Heart right ventricle (tissue), 16 donors: ENCODE measurements around the gene TBCB. TPM values are rescaled to one million over a fixed set of nuclear protein-coding genes. Genes with fewer than 3 reads are reported as not detected.

Source experiments
- ATAC-seq, 8 donors: fragments of 200-7000 bp; cut with Tn5 transposase; one replicate each; pipeline ENCODE4 v1.9.1; 2020; ENCODE audit warnings: mild to moderate bottlenecking in 8 of 8, moderate library complexity in 8 of 8, moderate number of reproducible peaks in 1 of 8
- DNase-seq, 2 donors: peaks; one replicate each; pipeline ENCODE4 v3.0.0-alpha.2; 2020
- H3K27ac ChIP-seq, 10 donors: fragments of 200-600 bp; sonication (generic) in 2 of 10; one replicate each; pipeline versions ENCODE4 v1.5.0 to v1.8.0; 2020 to 2022; ENCODE audit warnings: mild to moderate bottlenecking in 3 of 10
- H3K27me3 ChIP-seq, 7 donors: fragments of 200-600 bp; one replicate each; pipeline ENCODE4 v1.8.0; 2021 to 2022; ENCODE audit warnings: mild to moderate bottlenecking in 2 of 7
- H3K36me3 ChIP-seq, 9 donors: fragments of 200-600 bp; sonication (generic) in 1 of 9; one replicate each; pipeline versions ENCODE4 v1.5.0 to v1.8.0; 2020 to 2022; ENCODE audit warnings: mild to moderate bottlenecking in 2 of 9
- H3K4me1 ChIP-seq, 9 donors: fragments of 200-600 bp; sonication (generic) in 1 of 9; one replicate each; pipeline versions ENCODE4 v1.5.0 to v1.8.0; 2020 to 2022; ENCODE audit warnings: mild to moderate bottlenecking in 4 of 9
- H3K4me3 ChIP-seq, 10 donors: fragments of 200-600 bp; sonication (generic) in 2 of 10; one replicate each; pipeline versions ENCODE4 v1.5.0 to v1.8.0; 2020 to 2022; ENCODE audit warnings: mild to moderate bottlenecking in 7 of 10, moderate library complexity in 2 of 10
- H3K9me3 ChIP-seq, 11 donors: fragments of 200-600 bp in 10 of 11; sonication (generic) in 2 of 11; one replicate each; pipeline versions ENCODE4 v1.5.0 to v1.8.0; 2013 to 2022; ENCODE audit warnings: mild to moderate bottlenecking in 2 of 11, control low read depth in 1 of 11, moderate library complexity in 1 of 11
- WGBS, 2 donors: extraction: QIAGEN DNeasy Blood & Tissue Kit; methylation state at CpG; one replicate each; pipeline ENCODE4 v1.1.7; 2013; ENCODE audit warnings: inconsistent platforms in 1 of 2; 5-methylcytosine and 5-hydroxymethylcytosine counted together
- intact Hi-C, 10 donors: fragments of 100-400 bp; cut with DNase I; formaldehyde crosslinking; loops; one replicate each; pipeline versions ENCODE4 v1.11.1 to v1.14.2; 2022
- polyA plus RNA-seq, 2 donors: library from polyadenylated mRNA; stranded (reverse); fragments of 200-250 nt; gene quantifications; one replicate each; pipeline ENCODE4 v1.2.3, GENCODE V29; 2013
- total RNA-seq, 10 donors: library from RNA; stranded (reverse); fragmentation: NEBNext Ultra II Directional in 3 of 10; extraction: Animal tissue kit (Norgen Biotek cat#: 25700) in 3 of 10; gene quantifications; one replicate each; pipeline versions ENCODE4 v1.2.1 to v1.2.4, GENCODE V29; 2021 to 2023
- TF ChIP-seq, protein P1 (sequence below), 9 donors: fragments of 200-600 bp; sonication (generic) in 2 of 9; IDR thresholded peaks; one replicate each; pipeline versions ENCODE4 v1.5.0 to v1.8.0; 2021 to 2022; ENCODE audit warnings: antibody characterized with exemption in 9 of 9, mild to moderate bottlenecking in 5 of 9, moderate library complexity in 1 of 9
- donor health status: Arrhythmogenic right ventricular cardiomyopathy.
- donor health status: ischemic (EF 13 %, LVEDD 7.1; RV severe dilation, severe dysfunction).
- donor health status: healthy with polysubstance abuse.
- donor health status: DM: no; HTN: yes; CAD: no.
- donor health status: DM: no; HTN: no; CAD: no.
- donor health status: ischemic (EF 25% LVEDD 6.9; RV normal size, moderate dysfunction).
- donor health status: ischemic (EF 25% LVEDD 5.7; RV mildly dilated, moderate dysfunction).
- donor health status: healthy.
- donor health status: DM: yes; HTN: yes; CAD: no.
- donor health status: Ischemic cardiomyopathy.
- donor health status: ischemic (EF 35%, LVEDD 5.7; RV mildly dilated, moderate dysfunction).
- donor health status: nonischemic (EF 11% LVEDD 7.7; RV severe dilation, severe dysfunction).
- donor health status: DM: yes; HTN: yes; CAD: no.
- donor health status: PGD.
- donor health status: ischemic (EF 29% LVEDD 5.4; RV normal size, mild dysfunction).
- donor health status: nonischemic (EF 23%, LVEDD 6.1; RV moderate dilation, normal function).

TBCB gene
- total and polyA plus RNA-seq, 12 donors: 73.0 to 193 (median 99.2) TPM

DNA sequence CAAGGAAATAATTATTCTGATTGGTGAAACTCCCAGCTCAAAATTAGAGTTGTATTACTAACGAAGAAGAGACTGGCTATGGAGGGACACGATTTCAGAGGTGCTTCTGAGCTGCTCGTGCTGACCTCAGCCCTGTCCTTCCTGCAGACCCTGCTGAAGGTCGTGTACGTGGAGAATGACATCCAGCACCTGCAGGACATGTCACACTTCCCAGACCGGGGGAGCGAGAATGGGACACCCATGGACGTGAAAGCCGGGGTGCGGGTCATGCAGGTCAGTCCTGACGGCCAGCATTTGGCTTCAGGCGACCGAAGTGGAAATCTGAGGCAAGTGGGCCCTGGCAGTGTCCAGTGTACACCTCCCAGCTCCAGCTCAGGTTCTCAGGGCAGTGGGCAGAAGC lies 32.4 kb upstream of the TBCB start:
- Histone ChIP-seq H3K4me3 (no peak overlapping the region), H3K4me1 (no peaks in the 10 kb centered on the region), H3K36me3 (peaks cover 0 to 59% (median 0%) of the 10 kb centered on the region in 9 donors), H3K9me3 (no peaks in the 10 kb centered on the region), H3K27ac (no peak overlapping the region), H3K27me3 (no peaks in the 10 kb centered on the region)
- no peak for DNase-seq
- WGBS, 2 donors: 92 to 94% methylated on average over 13 of the region's 13 CpGs
- TF ChIP-seq, protein P1, sequence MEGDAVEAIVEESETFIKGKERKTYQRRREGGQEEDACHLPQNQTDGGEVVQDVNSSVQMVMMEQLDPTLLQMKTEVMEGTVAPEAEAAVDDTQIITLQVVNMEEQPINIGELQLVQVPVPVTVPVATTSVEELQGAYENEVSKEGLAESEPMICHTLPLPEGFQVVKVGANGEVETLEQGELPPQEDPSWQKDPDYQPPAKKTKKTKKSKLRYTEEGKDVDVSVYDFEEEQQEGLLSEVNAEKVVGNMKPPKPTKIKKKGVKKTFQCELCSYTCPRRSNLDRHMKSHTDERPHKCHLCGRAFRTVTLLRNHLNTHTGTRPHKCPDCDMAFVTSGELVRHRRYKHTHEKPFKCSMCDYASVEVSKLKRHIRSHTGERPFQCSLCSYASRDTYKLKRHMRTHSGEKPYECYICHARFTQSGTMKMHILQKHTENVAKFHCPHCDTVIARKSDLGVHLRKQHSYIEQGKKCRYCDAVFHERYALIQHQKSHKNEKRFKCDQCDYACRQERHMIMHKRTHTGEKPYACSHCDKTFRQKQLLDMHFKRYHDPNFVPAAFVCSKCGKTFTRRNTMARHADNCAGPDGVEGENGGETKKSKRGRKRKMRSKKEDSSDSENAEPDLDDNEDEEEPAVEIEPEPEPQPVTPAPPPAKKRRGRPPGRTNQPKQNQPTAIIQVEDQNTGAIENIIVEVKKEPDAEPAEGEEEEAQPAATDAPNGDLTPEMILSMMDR (IDR thresholded peaks at IDR 0.05): no peak
- ATAC-seq: no peak
- intact Hi-C loops: no loop called here

DNA sequence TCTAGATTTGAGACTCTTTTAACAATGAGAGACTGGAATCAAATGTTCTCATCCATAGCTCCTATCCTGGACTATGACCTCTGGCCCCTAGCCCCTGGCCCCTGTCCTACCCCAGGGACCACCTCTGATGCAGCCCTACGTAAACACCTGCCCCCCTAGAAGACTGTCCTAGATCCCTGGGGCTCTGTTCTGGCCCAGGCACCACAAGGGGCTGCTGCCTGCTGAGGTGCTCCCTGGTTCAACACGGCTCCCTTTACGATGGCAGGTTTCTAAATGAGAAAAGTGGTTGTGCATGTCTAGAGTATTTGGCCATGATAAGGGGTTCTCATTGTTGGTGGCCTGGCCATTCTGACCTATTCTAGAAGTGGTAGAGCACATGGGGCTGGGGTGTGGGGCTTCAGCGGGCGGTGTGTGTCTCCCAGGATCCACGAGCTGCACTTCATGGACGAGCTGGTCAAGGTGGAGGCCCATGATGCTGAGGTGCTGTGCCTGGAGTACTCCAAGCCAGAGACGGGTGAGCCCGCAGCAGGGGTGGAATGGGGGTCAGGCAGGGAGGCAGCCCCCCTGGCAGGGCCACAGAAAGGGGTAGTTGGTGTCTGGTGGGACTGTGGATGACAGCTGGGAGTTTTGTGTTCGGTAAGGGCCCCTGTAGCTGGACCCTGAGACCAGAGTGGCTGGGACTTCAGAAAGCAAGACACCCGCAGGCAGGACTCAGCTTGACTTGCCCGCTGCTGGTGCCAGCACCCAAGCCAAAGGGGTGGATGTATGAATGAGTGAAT lies 30.8 kb upstream of the TBCB start:
- H3K36me3 ChIP-seq: peaks cover 0 to 70% (median 0%) of the 10 kb centered on the region in 9 donors
- H3K27me3 ChIP-seq: no peaks in the 10 kb centered on the region
- DNase-seq (no peak), ATAC-seq (no peak)
- TF ChIP-seq, protein P1 (IDR thresholded peaks at IDR 0.05): no peak
- no peaks in the 10 kb centered on the region for H3K9me3 ChIP-seq
- intact Hi-C loops: no loop called here
- H3K4me3 ChIP-seq: no peak overlapping the region
- H3K4me1 ChIP-seq: no peaks in the 10 kb centered on the region
- WGBS, 2 donors: 91 to 97% methylated on average over 12 of the region's 12 CpGs
- H3K27ac ChIP-seq: no peak overlapping the region

DNA sequence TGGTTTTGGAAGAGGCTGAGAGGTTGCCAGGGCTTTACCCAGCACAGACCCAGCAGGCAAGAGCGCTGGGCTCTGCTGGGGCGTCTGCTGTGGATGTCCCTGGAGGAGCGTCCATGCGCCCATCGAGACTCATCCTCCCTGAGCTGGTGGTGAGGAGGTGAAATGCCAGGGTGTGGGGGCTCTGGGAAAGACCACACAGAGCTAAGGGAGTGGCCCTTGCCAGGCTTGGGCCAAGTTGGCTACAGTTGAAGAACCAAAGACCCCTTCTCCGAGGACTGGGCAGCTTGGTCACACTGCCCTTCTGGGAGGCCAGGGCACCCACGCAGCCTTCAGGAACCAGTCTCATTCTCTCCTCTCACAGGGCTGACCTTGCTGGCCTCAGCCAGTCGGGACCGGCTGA lies 28.9 kb upstream of the TBCB start:
- Histone ChIP-seq H3K9me3 (no peaks in the 10 kb centered on the region), H3K27ac (no peak overlapping the region), H3K27me3 (no peaks in the 10 kb centered on the region), H3K36me3 (peaks cover 0 to 69% (median 0%) of the 10 kb centered on the region in 9 donors), H3K4me1 (no peaks in the 10 kb centered on the region), H3K4me3 (no peak overlapping the region)
- no peak for DNase-seq
- TF ChIP-seq, protein P1 (IDR thresholded peaks at IDR 0.05): no peak
- intact Hi-C loops: no loop called here
- no peak for ATAC-seq
- 97 to 98% methylated on average over 9 of the region's 9 CpGs for WGBS, 2 donors

DNA sequence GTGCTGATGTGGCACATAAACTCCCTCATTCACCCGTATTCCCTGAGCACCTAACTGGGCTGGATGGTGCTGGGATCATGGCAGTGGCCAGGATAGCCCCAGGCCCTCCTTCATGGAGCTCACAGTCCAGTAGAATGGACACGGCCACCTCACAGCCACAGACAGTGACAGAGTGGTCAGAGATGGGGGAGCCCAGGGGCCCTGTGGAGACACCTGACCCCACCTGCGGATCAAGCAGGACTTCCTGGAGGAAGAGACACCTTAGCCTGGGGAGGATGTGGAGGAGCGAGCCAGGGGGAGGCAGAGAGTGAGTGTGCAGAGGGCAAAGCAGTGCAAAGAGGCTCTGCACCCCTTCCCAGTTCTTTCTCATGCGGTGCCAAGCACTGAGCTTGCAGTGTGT lies 25.4 kb upstream of the TBCB start:
- TF ChIP-seq, protein P1 (IDR thresholded peaks at IDR 0.05): no peak
- H3K27ac ChIP-seq: no peak overlapping the region
- no peaks in the 10 kb centered on the region for H3K9me3 ChIP-seq
- WGBS, 2 donors: 95 to 97% methylated on average over 5 of the region's 5 CpGs
- DNase-seq (no peak), ATAC-seq (no peak)
- peaks cover 0 to 12% (median 5%) of the 10 kb centered on the region in 9 donors for H3K4me1 ChIP-seq
- intact Hi-C loops: no loop called here
- no peaks in the 10 kb centered on the region for H3K27me3 ChIP-seq
- peaks cover 0 to 58% (median 0%) of the 10 kb centered on the region in 9 donors for H3K36me3 ChIP-seq
- no peak overlapping the region for H3K4me3 ChIP-seq
